K562 (cell line): ENCODE results near the gene CD52. TPM values are rescaled to one million over a fixed set of nuclear protein-coding genes. Genes with fewer than 3 reads are reported as not detected.

Experiments used
- ATAC-seq: fragments of 200-7000 bp; cut with Tn5 transposase; 3 replicates; pipeline ENCODE4 v1.9.1; 2020; ENCODE audit warnings: moderate library complexity
- BruUV-seq: library from RNA; stranded (reverse); fragments of 400-500 nt; replicated peaks from 2 replicates; lab custom pipeline; 2021; lab: Mats Ljungman, UMichigan
- CTCF ChIA-PET: fragments of 300-600 bp; formaldehyde crosslinking; extraction: SDS; loops from one replicate; lab custom pipeline; 2021; ENCODE audit warnings: low intra/inter-chr PET ratio; lab: Yijun Ruan, JAX
- POLR2A ChIA-PET: fragments of 300-600, 350-650 bp; sonication (Branson Sonifier 250); formaldehyde crosslinking; extraction: SDS; loops from one replicate; lab custom pipeline; 2021; ENCODE audit warnings: antibody characterized with exemption, inconsistent platforms; lab: Yijun Ruan, JAX
- DNase-seq, 4 experiments: peaks; one replicate each; pipeline versions ENCODE4 v3.0.0 to v3.0.0-alpha.2; 2011 to 2018; ENCODE audit warnings: low spot score in 3 of 4, mixed read lengths in 3 of 4; ENCODE audit errors: extremely low read depth in 1 of 4
- FAIRE-seq: peaks from 2 replicates; lab custom pipeline; 2011; peaks lifted over from hg19 to GRCh38; lab: Jason Lieb, UNC
- H2AFZ ChIP-seq: 2 replicates; pipeline ENCODE4 v1.6.0; 2011; ENCODE audit warnings: low read depth, low read length, control low read depth, inconsistent platforms
- H3K27ac ChIP-seq: fragments of 200-600 bp; 3 replicates; pipeline ENCODE4 v1.8.0; 2011; ENCODE audit warnings: low read depth, mild to moderate bottlenecking, control low read depth, inconsistent platforms, low read length, moderate library complexity, mixed read lengths; ENCODE audit errors: extremely low read depth
- H3K27me3 ChIP-seq, 2 experiments: fragments of 300-600 bp in 1 of 2; 2 replicates in 1 of 2; 3 replicates in 1 of 2; pipeline versions ENCODE4 v1.6.0 to v1.8.0; 2011; ENCODE audit warnings: inconsistent platforms in 2 of 2, low read length in 2 of 2, mild to moderate bottlenecking in 1 of 2, mixed read lengths in 1 of 2, moderate library complexity in 1 of 2; ENCODE audit not compliant: control insufficient read depth in 2 of 2, insufficient read depth in 2 of 2
- H3K36me3 ChIP-seq: fragments of 300-600 bp; 3 replicates; pipeline ENCODE4 v1.8.0; 2011; ENCODE audit warnings: mild to moderate bottlenecking, low read length, inconsistent platforms; ENCODE audit not compliant: control insufficient read depth, insufficient read depth
- H3K4me1 ChIP-seq, 2 experiments: fragments of 200-600 bp in 1 of 2; replicated peaks in 1 of 2; 2 replicates in 1 of 2; 3 replicates in 1 of 2; pipeline versions ENCODE4 v1.5.1 to v1.8.0; 2011; ENCODE audit warnings: inconsistent platforms in 2 of 2, low read length in 2 of 2, mild to moderate bottlenecking in 1 of 2, mixed read lengths in 1 of 2, moderate library complexity in 1 of 2; ENCODE audit not compliant: control insufficient read depth in 2 of 2, insufficient read depth in 2 of 2
- H3K4me2 ChIP-seq: 2 replicates; pipeline ENCODE4 v1.6.1; 2011; ENCODE audit warnings: low read length, control low read depth, inconsistent platforms, mixed read lengths; ENCODE audit not compliant: insufficient read depth
- H3K4me3 ChIP-seq: fragments of 200-600 bp; sonication (generic), shearing (Covaris generic); 2 replicates; pipeline ENCODE4 v1.5.1; 2016; ENCODE audit warnings: control low read depth, inconsistent platforms
- H3K79me2 ChIP-seq: fragments of 200-600 bp; 3 replicates; pipeline ENCODE4 v1.8.0; 2011; ENCODE audit warnings: low read length, inconsistent platforms; ENCODE audit not compliant: control insufficient read depth, insufficient read depth
- H3K9ac ChIP-seq, 2 experiments: 2 replicates each; pipeline versions ENCODE4 v1.6.0 to v1.6.1; 2011; ENCODE audit warnings: low read depth in 2 of 2, low read length in 2 of 2, control low read depth in 1 of 2, inconsistent platforms in 1 of 2, mild to moderate bottlenecking in 1 of 2, mixed read lengths in 1 of 2; ENCODE audit not compliant: insufficient read depth in 1 of 2
- H3K9me1 ChIP-seq: one replicate; pipeline ENCODE4 v1.6.0; 2011; ENCODE audit warnings: inconsistent platforms, mild to moderate bottlenecking, low read length, moderate library complexity; ENCODE audit not compliant: control insufficient read depth, insufficient read depth
- H3K9me3 ChIP-seq: replicated peaks from 2 replicates; pipeline ENCODE4 v1.5.1; 2011; ENCODE audit warnings: low read depth, low read length, inconsistent platforms; ENCODE audit not compliant: control insufficient read depth, insufficient read depth
- H4K20me1 ChIP-seq: replicated peaks from 2 replicates; pipeline ENCODE4 v1.6.1; 2011; ENCODE audit warnings: low read length, inconsistent platforms, mixed read lengths; ENCODE audit not compliant: control insufficient read depth, insufficient read depth
- DDX20 ChIP-seq: fragments of 450-650 bp; IDR thresholded peaks from 2 replicates; pipeline ENCODE4 v1.6.1; 2016; ENCODE audit warnings: missing genetic modification characterization, low read depth, mild to moderate bottlenecking, missing compliant biosample characterization, moderate library complexity
- SAP30 ChIP-seq: fragments of 200-600 bp; sonication (generic); IDR thresholded peaks from 2 replicates; pipeline ENCODE4 v1.6.1; 2012; ENCODE audit warnings: borderline replicate concordance, low read depth, mild to moderate bottlenecking, moderate library complexity, low read length, control low read depth, inconsistent platforms; ENCODE audit not compliant: insufficient read depth, poor library complexity, severe bottlenecking
- ZNF740 ChIP-seq, 3 experiments: fragments of 200-800 bp in 1 of 3; sonication (Bioruptor generic) in 1 of 3; sonication (generic) in 1 of 3; formaldehyde crosslinking in 1 of 3; IDR thresholded peaks; 2 replicates each; pipeline versions ENCODE4 v1.6.1 to v1.8.0; 2016 to 2022; ENCODE audit warnings: mild to moderate bottlenecking in 2 of 3, missing compliant biosample characterization in 2 of 3, missing genetic modification characterization in 2 of 3, missing genetic modification reagents in 1 of 3
- WGBS: fragments of 100-300 bp; shearing (Covaris generic); methylation state at CpG from one replicate; pipeline ENCODE4 v1.1.6; 2016; ENCODE audit warnings: low coverage, mixed read lengths; ENCODE audit not compliant: insufficient coverage; ENCODE audit errors: missing lambda C conversion rate; 5-methylcytosine and 5-hydroxymethylcytosine counted together
- in situ Hi-C: fragments of 300-500 bp; cut with MboI; formaldehyde crosslinking; loops from 4 replicates; pipeline ENCODE4 v1.15.0; 2018; ENCODE audit warnings: inconsistent platforms, mixed read lengths
- intact Hi-C: fragments of 100-400 bp; cut with micrococcal nuclease; formaldehyde crosslinking; loops from 2 replicates; pipeline ENCODE4 v1.14.2; 2022
- polyA plus RNA-seq, 8 experiments: library from polyadenylated mRNA; depleted of rRNA in 4 of 8; stranded (reverse) in 5 of 8; unstranded in 3 of 8; fragments of >200 nt; fragmentation: Nextera tagmentation in 2 of 8; fragmentation: Illumina TruSeq in 1 of 8; extraction: Ambion mirVana in 2 of 8; extraction: Trizol in 1 of 8; gene quantifications; 2 replicates each; pipeline versions ENCODE4 v1.2.1 to v1.2.3, GENCODE V29; 2011 to 2014; ENCODE audit warnings: inconsistent platforms in 1 of 8, missing spikeins in 1 of 8
- total RNA-seq, 7 experiments: library from RNA; depleted of rRNA in 6 of 7; stranded (reverse); fragments of >200 nt in 6 of 7; fragmentation: Illumina TruSeq in 2 of 7; extraction: Trizol in 2 of 7; gene quantifications; 2 replicates each; pipeline versions ENCODE4 v1.2.1 to v1.2.3, GENCODE V29; 2011 to 2021; ENCODE audit warnings: low replicate concordance in 1 of 7
- TF ChIP-seq, protein P1 (sequence below): sonication (generic); formaldehyde crosslinking; IDR thresholded peaks from 2 replicates; pipeline ENCODE4 v1.8.1; 2022; ENCODE audit warnings: missing genetic modification reagents
- TF ChIP-seq, protein P2 (sequence below), 2 experiments: IDR thresholded peaks in 1 of 2; conservative IDR thresholded peaks in 1 of 2; 2 replicates each; pipeline ENCODE4 v1.6.1; 2016; ENCODE audit warnings: low read depth in 2 of 2, mild to moderate bottlenecking in 1 of 2, missing compliant biosample characterization in 1 of 2, missing genetic modification characterization in 1 of 2, moderate library complexity in 1 of 2
- TF ChIP-seq, protein P3 (sequence below): sonication (generic); IDR thresholded peaks from 2 replicates; pipeline ENCODE4 v1.6.1; 2016

Gene CD52
- total and polyA plus RNA-seq, 9 of the 15 experiments (the other 6 are each of a cell fraction or from before 2014, with no cell fraction given), result 34.9 to 488 (median 173) TPM

GRCh38 chr1:26361605-26362122 lies 43.9 kb downstream of the CD52 start:
- WGBS, result 65% methylated on average over 12 of the region's 12 CpGs
- intact Hi-C loops (loop anchor here (2.0 kb wide), 2 partner anchors 33 to 41 kb away; no protein-coding TSS in a partner anchor), in situ Hi-C loops (no loop called here)
- Histone ChIP-seq H3K36me3 (no peaks in the 10 kb centered on the region), H3K9ac (peak overlapping the region in 1 of 2 experiments; percentile 37; a peak in 2 of 4 replicates), H3K9me3 (no peaks in the 10 kb centered on the region), H3K4me1 (peaks cover 6 to 40% of the 10 kb centered on the region in 2 experiments; a peak in 4 of 5 replicates), H3K79me2 (no peaks in the 10 kb centered on the region), H3K4me3 (no peak overlapping the region), H4K20me1 (no peaks in the 10 kb centered on the region), H2AFZ (no peak overlapping the region), H3K27me3 (no peaks in the 10 kb centered on the region; a peak in 1 of 5 replicates), H3K4me2 (no peak overlapping the region), H3K9me1 (no peaks in the 10 kb centered on the region), H3K27ac (no peak overlapping the region)
- ChIA-PET POLR2A (interaction anchor here (0.7 to 1.7 kb wide), 8 partner anchors 13 to 616 kb away, joined by 3 to 9 read pairs (median 4); no protein-coding TSS in a partner anchor), CTCF (no interaction called here)
- TF ChIP-seq, protein P1, sequence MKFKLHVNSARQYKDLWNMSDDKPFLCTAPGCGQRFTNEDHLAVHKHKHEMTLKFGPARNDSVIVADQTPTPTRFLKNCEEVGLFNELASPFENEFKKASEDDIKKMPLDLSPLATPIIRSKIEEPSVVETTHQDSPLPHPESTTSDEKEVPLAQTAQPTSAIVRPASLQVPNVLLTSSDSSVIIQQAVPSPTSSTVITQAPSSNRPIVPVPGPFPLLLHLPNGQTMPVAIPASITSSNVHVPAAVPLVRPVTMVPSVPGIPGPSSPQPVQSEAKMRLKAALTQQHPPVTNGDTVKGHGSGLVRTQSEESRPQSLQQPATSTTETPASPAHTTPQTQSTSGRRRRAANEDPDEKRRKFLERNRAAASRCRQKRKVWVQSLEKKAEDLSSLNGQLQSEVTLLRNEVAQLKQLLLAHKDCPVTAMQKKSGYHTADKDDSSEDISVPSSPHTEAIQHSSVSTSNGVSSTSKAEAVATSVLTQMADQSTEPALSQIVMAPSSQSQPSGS (CRISPR knock-in tag), result no peak
- TF ChIP-seq ZNF740 (CRISPR knock-in tag; IDR thresholded peaks at IDR 0.05) (peak; percentile 41; the same call in 1 of the 2 replicates), ZNF740 (tag; IDR thresholded peaks at IDR 0.05) (no peak), DDX20 (tag) (no peak), SAP30 (no peak)
- TF ChIP-seq, protein P2, sequence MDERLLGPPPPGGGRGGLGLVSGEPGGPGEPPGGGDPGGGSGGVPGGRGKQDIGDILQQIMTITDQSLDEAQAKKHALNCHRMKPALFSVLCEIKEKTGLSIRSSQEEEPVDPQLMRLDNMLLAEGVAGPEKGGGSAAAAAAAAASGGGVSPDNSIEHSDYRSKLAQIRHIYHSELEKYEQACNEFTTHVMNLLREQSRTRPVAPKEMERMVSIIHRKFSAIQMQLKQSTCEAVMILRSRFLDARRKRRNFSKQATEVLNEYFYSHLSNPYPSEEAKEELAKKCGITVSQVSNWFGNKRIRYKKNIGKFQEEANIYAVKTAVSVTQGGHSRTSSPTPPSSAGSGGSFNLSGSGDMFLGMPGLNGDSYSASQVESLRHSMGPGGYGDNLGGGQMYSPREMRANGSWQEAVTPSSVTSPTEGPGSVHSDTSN (CRISPR knock-in tag; IDR thresholded peaks at IDR 0.05; ENCODE audit: low read depth), result no peak
- TF ChIP-seq, protein P2 (tag; conservative IDR thresholded peaks at IDR 0.05; ENCODE audit: low read depth), result no peak
- TF ChIP-seq, protein P3, sequence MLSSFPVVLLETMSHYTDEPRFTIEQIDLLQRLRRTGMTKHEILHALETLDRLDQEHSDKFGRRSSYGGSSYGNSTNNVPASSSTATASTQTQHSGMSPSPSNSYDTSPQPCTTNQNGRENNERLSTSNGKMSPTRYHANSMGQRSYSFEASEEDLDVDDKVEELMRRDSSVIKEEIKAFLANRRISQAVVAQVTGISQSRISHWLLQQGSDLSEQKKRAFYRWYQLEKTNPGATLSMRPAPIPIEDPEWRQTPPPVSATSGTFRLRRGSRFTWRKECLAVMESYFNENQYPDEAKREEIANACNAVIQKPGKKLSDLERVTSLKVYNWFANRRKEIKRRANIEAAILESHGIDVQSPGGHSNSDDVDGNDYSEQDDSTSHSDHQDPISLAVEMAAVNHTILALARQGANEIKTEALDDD, result no peak
- ATAC-seq (no peak), DNase-seq (no peak), FAIRE-seq (no peak)
- BruUV-seq, result no TSS peak
